ENCODE results near the gene ABCC1. TPM values are rescaled to one million over a fixed set of nuclear protein-coding genes. Genes with fewer than 3 reads are reported as not detected.

ABCC1 gene
- total RNA-seq, 1 experiment from 2014 or later = 61.9 TPM

GRCh38 chr16:16027728-16028310 lies 78.4 kb downstream of the ABCC1 start (continued):
- TF ChIP-seq E2F1 (CRISPR knock-in tag; IDR thresholded peaks at IDR 0.05) (no peak), ZSCAN18 (CRISPR knock-in tag; IDR thresholded peaks at IDR 0.05) (no peak), PREB (CRISPR knock-in tag; IDR thresholded peaks at IDR 0.05; ENCODE audit: borderline replicate concordance) (no peak)

GRCh38 chr16:16028311-16028999 lies 79.0 kb downstream of the ABCC1 start:
- Mint-ChIP-seq H3K36me3 (peaks cover 26% of the 10 kb centered on the region), H3K27me3 (ENCODE audit: low read depth) (no peaks in the 10 kb centered on the region), H3K27ac (no peak overlapping the region), H3K4me1 (peaks cover 6% of the 10 kb centered on the region; the same call in 1 of the 2 replicates), H3K9me3 (no peaks in the 10 kb centered on the region), H3K4me3 (no peak overlapping the region)
- ATAC-seq (no peak), DNase-seq (ENCODE audit: low spot score) (no peak)
- TF ChIP-seq ETV6 (CRISPR knock-in tag; IDR thresholded peaks at IDR 0.05) = no peak
- no peak for TF ChIP-seq ZNF121 (CRISPR knock-in tag; IDR thresholded peaks at IDR 0.05)
- no peak for TF ChIP-seq ZNF317 (CRISPR knock-in tag; IDR thresholded peaks at IDR 0.05; ENCODE audit: borderline replicate concordance, low read depth)
- TF ChIP-seq CREB1 (CRISPR knock-in tag; IDR thresholded peaks at IDR 0.05) = no peak
- no peak for TF ChIP-seq ZNF138 (CRISPR knock-in tag; conservative IDR thresholded peaks at IDR 0.05)
- TF ChIP-seq E2F5 (CRISPR knock-in tag; IDR thresholded peaks at IDR 0.05) = no peak
- TF ChIP-seq FOXP1 (CRISPR knock-in tag; IDR thresholded peaks at IDR 0.05; ENCODE audit: borderline replicate concordance) = no peak
- no peak for TF ChIP-seq MLX (CRISPR knock-in tag; IDR thresholded peaks at IDR 0.05)
- TF ChIP-seq HMGXB4 (CRISPR knock-in tag; IDR thresholded peaks at IDR 0.05) = no peak
- no peak for TF ChIP-seq ZNF396 (CRISPR knock-in tag; IDR thresholded peaks at IDR 0.05; ENCODE audit: borderline replicate concordance)
- ChIA-PET CTCF (interaction anchor here (0.5 to 1.4 kb wide), 2 partner anchors 17 to 170 kb away, joined by 3 to 4 read pairs; no protein-coding TSS in a partner anchor), POLR2A (no interaction called here)

- DNase-seq (ENCODE audit: low spot score) (no peak), ATAC-seq (no peak)
- ChIA-PET CTCF (interaction anchor here (1.4 kb wide), 1 partner anchor 16 kb away, joined by 3 read pairs; no protein-coding TSS in a partner anchor), POLR2A (no interaction called here)
- Mint-ChIP-seq H3K36me3 (peaks cover 30% of the 10 kb centered on the region), H3K4me3 (no peak overlapping the region), H3K9me3 (no peaks in the 10 kb centered on the region), H3K27ac (no peak overlapping the region), H3K27me3 (ENCODE audit: low read depth) (no peaks in the 10 kb centered on the region), H3K4me1 (peaks cover 6% of the 10 kb centered on the region; the same call in 1 of the 2 replicates)
- TF ChIP-seq ZNF281 (CRISPR knock-in tag; IDR thresholded peaks at IDR 0.05) = no peak
- TF ChIP-seq SP1 (CRISPR knock-in tag; conservative IDR thresholded peaks at IDR 0.05) = no peak
- no peak for TF ChIP-seq SMAD4 (CRISPR knock-in tag; IDR thresholded peaks at IDR 0.05)
- TF ChIP-seq ETV6 (CRISPR knock-in tag; IDR thresholded peaks at IDR 0.05) = no peak
- no peak for TF ChIP-seq ERG (CRISPR knock-in tag; IDR thresholded peaks at IDR 0.05)
- no peak for TF ChIP-seq PREB (CRISPR knock-in tag; IDR thresholded peaks at IDR 0.05; ENCODE audit: borderline replicate concordance)
- TF ChIP-seq NFE2L1 (CRISPR knock-in tag; IDR thresholded peaks at IDR 0.05) = no peak
Measured at GRCh38 chr16:16029431-16030011, 80.1 kb downstream of the ABCC1 start.

All from WTC11 (cell line).